Glomerular endothelial cell (primary cell): ENCODE results near the gene BANF2. TPM values are rescaled to one million over a fixed set of nuclear protein-coding genes. Genes with fewer than 3 reads are reported as not detected.

Experiments
- DNase-seq: peaks from one replicate; pipeline ENCODE4 v3.0.0-alpha.2; 2011; ENCODE audit warnings: low read depth, low spot score; ENCODE audit errors: extremely low read depth
- total RNA-seq: library from RNA; depleted of rRNA; stranded (reverse); fragments of >200 nt; gene quantifications from 2 replicates; pipeline ENCODE4 v1.2.3, GENCODE V29; 2015

Gene BANF2
- total RNA-seq, 1 donor from 2014 or later = not detected

DNA sequence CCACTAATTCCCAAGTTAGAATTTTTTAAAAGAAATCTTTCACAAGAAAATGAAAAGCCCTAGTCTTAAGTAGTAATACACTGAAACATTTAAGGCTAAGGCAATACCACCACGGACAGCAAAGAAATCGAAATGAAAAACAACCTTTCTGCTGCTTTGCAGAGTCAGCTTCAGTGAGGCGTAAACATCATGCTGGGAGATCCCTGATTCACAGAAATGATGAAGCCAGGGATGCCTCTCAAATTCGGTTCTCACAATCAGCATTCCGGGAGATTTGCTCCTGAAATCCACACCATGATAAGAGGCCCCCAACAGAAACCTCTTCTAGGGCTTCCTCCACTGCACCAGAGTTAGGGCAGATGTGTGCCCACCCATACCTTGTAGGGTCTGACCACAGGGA lies 36.3 kb upstream of the BANF2 start:
- DNase-seq = no peak

DNA sequence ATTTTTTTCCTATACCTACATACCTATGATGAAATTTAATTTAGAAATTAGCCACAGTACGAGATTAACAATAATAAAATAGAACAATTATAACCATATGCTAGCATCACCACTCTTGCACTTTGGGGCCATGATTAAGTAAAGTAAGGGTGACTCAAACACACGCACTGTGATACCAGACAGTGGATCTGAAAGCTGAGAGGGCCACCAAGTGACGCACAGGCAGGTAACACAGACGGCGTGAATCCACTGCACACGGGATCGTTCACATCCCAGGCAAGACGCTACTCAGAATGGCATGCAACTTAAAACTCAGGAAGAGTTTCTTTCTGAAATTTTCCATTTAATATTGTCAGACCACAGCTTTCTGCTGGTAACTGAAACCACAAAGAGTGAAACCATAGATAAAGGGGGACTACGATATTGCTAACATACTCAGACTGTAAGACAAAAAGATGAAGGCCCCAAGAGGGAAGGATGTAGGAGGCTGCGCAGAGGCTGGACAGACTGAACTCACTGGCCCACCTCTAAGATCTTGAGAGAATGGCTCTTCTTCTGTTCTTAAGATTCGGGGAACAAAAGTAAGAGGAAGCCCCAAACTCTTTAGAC lies 35.6 kb upstream of the BANF2 start:
- no peak for DNase-seq

DNA sequence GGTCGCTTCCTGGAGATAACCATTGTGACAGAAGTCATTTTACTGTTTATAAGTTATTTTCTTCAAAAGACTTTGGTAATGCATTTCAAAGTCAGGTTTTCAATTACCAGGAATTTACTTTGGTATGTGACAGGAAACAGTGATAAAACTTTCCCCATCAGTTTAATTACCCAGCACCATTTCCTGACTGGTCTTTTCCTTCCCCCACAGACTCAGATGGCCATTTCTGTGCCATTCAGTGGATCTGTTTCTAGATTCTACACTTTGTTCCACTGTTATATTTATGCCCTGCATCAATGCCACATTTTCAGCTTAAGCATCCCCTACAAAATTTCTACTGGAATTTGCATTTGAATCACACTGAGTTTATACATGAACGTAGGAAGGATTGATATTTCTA lies 34.0 kb upstream of the BANF2 start:
- no peak for DNase-seq

DNA sequence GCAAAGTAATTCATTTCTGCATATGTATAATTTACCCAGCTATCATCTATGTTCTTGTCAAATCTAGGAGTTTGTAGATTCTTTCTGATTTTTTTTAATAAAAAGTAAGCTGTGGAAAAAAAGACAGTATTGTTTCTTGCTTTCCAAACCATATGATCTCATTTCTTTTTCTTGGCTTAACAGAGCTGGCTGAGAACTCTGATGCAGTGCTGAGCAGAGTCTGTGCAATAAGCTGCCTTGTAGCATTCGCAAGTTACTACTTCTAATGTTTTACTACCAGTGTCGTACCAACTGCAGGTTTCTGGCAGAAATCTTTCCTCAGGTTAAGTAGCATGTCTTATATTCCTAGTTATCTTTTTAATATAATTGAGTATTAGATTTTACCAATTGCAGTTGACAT lies 33.3 kb upstream of the BANF2 start:
- no peak for DNase-seq

DNA sequence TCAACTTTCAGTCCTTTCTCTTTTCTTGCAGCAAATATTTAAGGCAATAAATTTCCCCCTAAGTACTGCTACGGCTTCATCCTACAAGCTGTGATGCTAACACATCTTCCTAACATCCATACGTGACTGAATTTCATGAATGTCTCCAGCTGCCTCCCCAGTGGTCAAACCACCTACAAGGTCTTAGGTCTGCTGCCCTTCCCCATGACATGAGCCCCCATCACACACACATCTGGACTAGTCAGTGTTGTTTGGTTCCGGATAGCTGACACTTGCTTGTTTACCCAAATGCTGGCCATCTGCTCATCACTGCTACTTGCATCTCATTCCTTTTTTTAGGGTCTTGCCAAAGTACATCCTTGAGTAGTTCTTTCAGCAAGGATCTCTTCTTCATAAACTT lies 32.3 kb upstream of the BANF2 start:
- no peak for DNase-seq

DNA sequence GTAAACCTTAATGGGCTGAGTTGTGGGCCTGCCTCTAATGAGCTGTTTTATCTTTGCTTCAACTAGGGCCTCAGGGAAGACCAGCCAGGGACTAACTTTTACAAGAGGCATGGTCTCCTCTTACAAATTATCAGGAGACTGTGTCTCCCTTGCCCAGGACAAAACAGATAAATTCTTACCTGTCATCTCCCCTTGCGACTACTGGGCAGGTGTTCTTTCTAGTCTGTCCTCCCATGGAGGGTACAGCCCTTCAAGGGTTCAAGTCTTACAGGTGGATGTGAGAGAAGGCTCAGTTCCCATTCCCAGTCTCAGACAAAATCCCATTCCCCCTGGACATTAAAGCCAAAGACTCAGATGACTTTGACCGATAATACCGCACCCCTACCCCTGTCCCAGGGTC lies 31.3 kb upstream of the BANF2 start:
- DNase-seq = no peak

DNA sequence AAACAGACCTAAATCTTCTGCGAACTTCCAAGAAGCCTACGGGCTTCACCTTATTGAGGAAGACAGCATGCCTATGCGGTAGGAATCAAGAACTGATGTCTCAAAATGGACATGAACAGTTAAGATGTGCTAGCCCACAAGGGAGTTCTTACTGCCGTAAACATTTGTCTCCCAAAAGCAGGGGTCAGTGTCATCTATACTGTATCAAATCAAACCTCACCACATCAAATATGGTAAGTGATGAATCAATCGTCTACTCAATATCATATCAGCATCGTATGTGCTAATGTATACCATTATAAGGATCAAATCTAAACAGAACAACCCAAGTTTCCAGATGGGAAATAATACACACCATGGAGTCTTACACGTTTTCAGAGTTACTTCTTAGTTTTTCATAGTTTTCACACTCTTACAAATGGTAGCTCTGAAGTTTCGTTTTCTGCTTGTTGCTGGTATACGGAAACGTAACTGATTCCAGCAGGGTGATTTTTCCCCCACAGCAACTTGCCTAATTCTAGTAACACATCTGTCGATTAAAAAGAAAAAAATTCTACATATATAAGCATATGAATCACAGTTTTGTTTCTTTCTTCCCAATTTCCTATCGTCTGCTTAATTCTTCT lies 30.3 kb upstream of the BANF2 start:
- DNase-seq = no peak

DNA sequence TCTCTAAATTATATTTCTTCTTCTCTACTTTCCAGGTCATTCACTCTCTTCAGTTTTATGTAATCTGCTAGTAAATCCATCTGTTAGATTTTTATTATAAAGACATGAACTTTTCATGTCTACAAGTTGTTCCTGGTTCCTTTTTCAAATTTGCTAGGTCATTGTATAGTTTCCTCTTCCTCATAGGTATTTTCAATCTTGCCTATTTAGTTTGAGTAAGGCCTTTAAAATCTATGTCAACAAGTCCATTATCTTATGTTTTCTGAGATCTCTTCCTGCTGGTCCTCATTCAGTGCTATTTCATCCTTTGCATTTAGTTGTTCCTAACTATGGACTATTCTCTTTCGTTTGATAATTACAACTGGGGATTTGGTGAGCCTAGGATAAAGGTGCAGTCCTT lies 28.8 kb upstream of the BANF2 start:
- no peak for DNase-seq

DNA sequence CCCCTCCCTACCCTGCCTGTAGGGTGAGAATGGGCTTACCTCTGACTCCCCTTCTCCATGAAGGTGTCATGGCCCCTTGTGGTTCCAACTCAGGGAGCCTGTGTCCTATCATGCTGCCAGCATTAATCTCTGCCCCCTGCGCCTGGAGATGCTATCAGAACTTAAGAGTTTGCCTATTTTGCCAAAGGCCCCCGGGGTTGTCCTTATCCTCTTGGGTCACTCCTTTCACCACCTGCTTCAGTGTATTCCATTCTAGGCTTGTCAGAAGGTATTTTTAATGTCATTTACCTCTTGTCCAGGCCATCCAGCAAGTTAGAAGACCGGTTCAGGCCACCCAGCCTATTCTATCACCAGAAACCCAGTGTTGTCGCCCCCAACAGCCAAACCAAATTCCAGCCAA lies 28.2 kb upstream of the BANF2 start:
- DNase-seq = no peak

DNA sequence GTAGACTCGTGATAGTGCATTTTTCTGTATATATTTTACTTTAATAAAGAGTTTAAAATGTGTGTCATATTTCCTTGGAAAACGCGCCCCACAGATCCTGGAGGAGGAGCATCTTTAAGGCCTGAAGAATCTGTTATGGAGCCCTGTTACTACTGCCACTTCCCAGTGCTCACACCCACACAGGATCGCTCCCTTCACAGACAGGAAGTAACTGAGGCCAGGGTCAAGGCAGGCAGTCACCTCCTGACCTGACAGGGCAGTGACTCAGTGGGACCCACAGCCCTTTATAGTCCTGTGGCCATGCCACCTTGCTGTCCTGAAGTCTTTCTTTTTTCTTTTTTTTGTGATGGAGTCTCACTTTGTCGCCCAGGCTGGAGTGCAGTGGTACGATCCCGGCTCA lies 26.7 kb upstream of the BANF2 start:
- no peak for DNase-seq

DNA sequence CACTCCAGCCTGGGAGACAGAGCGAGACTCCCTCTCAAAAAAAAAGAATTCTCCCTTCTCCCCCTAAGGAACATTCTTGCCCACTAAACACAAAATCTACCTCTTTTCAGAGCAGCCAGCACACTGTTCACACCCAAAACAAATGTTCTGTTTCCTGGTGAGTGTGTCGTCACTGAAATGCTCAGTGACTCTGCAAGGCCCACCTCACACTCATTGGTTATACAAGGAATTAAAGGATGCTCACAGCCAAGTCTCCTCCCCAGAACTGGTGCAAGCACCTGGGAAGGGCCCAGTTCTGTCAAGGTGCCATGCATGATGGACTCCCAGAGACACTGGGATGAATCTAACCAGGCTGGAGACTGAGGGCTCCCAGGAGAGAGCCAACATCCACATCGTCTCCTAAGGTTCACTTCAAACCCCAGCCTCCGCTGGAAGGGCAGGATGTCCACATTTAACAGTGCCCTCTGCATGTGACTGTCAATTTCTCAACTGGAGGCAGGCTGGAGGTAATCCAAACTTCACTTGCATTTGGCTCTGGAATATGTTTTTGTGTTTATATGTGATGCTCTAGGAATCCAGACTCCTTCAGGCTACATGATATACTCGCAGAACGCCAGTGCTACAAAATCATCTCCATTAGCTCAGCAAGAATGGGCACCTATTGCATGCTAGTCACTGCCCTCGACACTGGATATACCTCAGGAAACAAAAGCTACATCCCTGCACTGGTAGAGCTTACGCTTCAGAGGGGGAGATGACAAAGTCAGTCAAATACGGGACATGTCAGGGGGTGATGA lies 24.8 kb upstream of the BANF2 start:
- DNase-seq = no peak

DNA sequence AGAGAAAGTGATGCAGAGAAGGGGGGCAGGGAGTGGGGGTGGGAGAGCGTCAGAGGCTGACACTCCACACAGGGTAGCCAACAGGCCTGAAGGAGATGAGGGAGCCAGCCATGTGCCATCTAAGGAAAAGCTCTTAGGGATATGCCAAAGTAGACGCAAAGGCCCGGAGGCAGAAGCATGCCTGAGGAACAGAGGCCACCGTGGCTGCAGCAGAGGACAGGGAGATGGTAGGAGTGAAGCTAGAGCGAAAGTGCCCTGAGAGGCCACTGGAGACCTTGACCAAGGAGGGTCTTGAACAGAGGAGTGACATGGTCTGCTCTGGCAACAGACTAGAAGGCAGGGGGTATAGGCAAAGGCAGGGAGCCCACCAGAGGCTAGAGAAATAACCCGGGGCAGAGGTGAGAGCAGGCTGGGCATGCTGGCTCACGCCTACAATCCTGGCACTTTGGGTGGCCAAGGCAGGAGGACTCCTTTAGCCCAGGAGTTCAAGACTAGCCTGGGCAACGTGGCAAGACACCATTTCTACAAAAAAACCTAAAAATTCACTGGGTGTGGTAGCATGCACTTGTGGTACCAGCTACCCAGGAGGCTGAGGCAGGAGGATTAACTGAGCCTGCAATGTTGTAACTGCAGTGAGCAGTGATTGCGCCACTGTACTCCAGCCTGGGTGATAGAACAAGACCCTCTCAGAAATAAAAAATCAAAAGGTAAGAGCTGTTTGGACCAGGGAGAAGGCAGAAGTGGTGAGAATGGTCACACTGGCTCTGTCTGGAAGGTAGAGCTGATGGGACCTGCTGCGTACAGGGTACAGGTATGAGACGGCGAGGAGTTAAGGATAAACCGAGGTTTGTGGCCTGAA lies 24.0 kb upstream of the BANF2 start:
- no peak for DNase-seq

DNA sequence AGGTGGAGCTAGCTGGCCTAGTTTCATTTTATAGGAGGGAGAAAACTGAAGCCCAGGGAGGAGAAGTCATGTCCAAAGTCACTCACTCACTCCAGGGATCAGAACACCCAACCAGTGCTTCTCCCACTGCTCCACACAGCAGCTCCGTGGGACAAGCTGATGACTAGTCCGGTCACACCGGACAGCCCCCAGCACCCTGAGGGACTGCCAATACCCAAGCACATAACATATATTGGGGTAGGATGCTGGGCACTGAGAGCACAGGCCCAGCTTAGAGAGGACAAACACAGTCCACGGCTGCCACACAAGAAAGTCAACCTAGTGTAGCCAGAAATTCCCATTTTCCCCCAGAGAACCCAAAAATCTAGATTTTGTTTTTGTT lies 23.4 kb upstream of the BANF2 start:
- DNase-seq = no peak

DNA sequence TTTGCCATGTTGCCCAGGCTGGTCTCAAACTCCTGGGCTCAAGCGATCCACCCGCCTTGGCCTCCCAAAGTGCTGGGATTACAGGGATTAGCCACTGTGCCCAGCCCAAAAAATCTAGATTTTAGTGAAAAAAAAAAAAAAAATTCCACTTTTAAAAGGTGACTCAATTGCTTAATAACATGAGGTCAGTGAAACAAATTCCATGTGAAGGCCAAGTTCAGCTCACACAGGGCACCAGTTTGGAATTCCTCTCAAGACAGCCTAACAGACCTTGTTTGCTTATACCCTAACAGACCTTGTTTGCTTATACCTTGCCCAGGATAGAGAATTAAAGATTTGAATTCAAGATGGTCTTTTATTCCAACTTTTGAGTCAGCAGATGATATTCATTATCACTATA lies 22.8 kb upstream of the BANF2 start:
- DNase-seq = no peak

DNA sequence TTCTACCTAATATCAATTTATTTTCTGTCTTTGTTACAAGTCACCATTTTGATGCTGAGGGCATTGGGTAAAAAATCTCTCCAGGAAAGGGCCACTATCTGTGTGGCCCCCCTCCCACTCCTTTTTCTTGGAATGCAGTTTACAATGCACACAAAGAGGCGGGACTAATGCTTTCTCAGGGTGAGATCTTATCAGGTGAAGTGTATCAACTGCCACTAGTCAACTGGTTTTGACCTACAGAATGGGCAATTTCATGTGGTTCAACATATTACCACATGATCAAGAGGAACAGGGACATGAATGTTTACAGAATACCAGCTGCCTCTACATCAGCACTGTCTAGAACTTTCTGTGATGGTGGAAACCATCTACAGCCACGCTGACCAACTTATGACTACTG lies 21.5 kb upstream of the BANF2 start:
- no peak for DNase-seq

DNA sequence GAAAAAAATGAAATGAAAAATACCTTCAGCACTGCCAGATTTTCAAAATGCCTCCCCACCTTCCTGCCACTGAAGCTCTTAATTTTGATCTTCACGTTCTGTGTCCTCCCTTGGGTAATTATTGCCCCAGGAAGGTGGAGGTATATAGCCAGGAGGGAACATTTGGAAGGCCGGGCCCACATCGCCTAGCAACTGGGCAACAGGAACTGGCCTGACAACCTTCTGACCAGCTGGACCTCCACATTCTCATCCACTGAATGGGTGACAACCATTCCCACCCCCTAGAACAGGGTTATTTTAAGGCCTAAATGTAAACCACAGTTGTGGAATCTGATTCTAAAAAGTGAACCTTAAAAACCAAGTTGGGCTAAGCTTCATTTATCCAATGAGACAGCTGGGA lies 20.9 kb upstream of the BANF2 start:
- no peak for DNase-seq

DNA sequence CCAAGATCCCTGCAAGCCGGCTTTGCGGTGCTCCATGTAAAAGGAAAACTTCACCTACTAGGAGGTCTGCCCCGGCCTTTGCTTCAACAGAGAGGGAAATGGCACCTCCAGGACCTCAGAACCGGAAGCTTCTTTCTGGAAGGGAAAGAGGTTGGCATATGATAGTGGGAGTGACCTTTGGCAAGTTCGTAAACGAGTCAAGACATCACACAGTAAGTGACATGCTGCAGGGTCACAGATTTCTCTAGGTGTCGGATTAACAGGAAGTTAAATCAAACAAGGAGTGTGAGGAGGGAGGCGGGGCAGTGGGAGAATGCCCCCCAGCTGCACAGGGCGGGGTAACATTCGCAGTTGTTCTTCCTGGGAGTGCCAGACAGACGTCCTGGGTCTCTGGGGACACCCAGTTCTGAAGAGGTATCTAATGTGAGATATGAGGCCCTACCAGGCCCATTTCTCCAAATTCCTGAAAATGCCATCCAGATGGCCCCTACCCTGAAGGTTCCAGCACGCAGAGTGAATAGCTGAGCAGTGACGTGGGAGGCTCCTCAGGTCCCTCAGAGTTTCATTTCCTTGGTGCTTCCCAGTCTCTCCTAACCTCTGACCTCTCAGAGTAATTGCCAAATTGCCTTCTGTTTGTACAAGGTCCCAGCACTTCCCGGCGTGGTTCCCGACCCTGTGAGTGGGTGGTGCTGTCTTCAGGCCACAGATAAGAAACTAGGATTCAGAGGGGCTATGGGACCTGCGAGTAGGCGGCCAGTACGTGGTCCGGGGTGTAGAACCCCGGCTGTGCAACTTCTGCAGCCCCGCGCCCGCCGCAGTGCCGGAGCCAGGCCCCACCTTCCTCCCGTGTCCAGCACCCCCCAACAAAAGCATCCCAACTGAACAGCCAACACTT lies 19.6 kb upstream of the BANF2 start:
- no peak for DNase-seq

DNA sequence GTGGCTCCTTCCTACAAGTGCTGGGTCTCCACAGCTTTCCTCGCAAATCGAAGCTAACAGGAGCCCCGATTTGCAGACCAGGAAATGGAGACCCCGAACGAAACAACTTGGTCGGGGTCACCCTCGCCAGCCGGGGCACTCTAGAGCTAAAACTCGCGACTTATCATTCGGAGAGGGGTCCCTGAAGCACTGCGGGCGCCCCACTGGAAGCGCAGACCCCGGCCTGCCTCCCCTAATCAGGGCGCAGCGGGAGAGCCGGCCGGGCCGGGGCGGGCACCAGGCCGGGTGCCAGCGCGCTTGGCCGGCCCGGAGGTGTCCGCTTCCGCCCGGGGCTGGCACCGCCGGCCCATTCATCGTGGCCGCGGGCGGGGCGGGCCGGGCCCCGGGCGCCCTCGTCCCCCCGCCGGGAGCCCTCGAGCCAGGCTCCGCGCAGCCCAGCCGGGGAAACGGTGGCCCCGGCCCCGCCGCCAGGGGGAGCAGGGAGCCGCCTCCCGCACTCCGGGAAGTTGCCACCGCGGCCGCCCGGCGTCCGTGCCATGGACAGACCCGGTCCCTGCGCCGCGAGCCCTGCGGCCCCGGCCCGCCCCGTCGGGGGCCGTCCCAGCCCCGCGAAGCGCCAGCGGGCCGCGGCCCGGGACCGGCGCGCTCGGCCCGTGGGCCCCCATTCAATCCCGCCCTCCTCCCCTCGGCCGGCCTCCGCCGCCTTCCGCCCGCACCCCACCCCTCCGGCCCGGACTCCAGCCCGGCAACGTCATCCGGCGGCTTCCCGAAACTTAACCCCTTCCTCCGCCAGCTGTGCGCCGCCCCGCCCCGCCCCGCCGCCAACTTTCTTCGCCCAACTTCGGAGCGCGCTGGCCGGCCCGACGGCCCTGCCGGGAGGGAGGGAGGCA lies 18.7 kb upstream of the BANF2 start:
- no peak for DNase-seq

DNA sequence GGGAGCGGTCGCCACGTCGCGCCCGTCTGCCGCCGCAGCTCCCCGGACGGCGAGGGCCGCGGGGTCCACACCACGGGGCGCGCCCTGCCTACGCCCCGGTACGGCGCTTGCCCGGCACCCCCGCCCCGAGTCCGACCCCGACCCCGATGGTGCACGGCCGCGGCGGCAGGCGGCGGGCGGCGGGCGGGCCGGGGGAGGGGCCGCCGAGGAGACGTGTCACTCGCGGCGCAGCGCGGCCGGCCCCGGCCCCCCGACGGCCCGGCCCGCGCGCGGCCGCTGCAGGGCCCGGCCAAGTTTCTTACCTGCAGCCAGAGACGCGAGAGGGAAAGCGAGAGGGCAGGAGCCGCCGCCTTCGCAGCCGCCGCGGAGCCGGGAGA lies 18.1 kb upstream of the BANF2 start:
- no peak for DNase-seq
